ENCODE results near the gene DIO1. TPM values are rescaled to one million over a fixed set of nuclear protein-coding genes. Genes with fewer than 3 reads are reported as not detected.

The DIO1 gene
- polyA plus RNA-seq, 1 donor from 2014 or later = not detected

DNA sequence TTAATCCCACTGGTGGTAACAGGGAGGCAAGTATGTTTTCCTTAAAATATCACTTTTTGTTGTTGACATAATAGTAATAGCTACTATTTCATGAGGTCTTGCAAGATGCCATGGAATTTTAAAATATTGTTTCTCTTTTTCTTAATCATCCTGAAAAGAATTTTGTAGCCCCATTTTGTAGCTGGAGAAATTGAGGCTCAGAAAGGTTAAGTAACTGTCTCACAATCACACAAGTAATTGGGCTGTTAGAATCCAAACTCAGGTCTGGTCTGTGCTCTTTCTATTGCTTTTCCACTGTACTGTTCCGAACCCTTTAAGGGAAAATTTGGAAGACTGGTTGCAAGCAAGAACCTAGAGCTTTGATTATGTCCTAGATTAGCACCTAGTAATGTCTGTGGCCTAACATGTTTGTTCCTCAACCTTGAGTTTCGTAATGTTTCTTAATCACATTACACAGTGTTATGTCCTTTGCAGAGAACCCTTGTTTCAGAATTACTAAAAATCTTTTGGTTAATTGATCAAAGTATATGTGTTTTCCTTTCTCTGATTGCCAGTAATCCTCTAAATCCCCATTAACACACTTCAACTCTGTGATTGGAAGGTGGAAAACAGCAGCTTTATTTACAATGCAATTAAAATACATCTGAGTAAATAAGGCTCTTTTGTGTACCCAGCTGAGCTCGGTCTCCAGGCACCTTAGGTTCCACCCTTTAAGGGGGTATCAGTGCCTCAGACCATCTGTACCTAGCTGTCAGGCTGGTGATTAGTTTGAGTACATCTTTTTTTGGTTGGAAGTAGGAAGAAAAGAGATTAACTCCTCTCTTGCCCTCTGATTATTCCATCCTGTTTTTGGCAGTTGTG is 62.6 kb downstream of the DIO1 start:
- no peak overlapping the region for H3K4me3 ChIP-seq (ENCODE audit: low read length)
- H2AFZ ChIP-seq (ENCODE audit: low read depth, low read length) = no peak overlapping the region
- H3K9ac ChIP-seq (ENCODE audit: low read length) = no peak overlapping the region
- TF ChIP-seq POLR2AphosphoS5 (IDR thresholded peaks at IDR 0.05) (no peak), RAD21 (conservative IDR thresholded peaks at IDR 0.05) (no peak), MXI1 (conservative IDR thresholded peaks at IDR 0.05; ENCODE audit: poor library complexity, severe bottlenecking) (no peak), EP300 (conservative IDR thresholded peaks at IDR 0.05; ENCODE audit: poor library complexity, severe bottlenecking) (no peak), TAF1 (IDR thresholded peaks at IDR 0.05; ENCODE audit: low read depth) (no peak), EZH2 (IDR thresholded peaks at IDR 0.05; ENCODE audit: borderline replicate concordance, insufficient read depth, low read length, poor library complexity, severe bottlenecking) (no peak), SMC3 (conservative IDR thresholded peaks at IDR 0.05; ENCODE audit: poor library complexity) (no peak)
- TF ChIP-seq, protein P1, sequence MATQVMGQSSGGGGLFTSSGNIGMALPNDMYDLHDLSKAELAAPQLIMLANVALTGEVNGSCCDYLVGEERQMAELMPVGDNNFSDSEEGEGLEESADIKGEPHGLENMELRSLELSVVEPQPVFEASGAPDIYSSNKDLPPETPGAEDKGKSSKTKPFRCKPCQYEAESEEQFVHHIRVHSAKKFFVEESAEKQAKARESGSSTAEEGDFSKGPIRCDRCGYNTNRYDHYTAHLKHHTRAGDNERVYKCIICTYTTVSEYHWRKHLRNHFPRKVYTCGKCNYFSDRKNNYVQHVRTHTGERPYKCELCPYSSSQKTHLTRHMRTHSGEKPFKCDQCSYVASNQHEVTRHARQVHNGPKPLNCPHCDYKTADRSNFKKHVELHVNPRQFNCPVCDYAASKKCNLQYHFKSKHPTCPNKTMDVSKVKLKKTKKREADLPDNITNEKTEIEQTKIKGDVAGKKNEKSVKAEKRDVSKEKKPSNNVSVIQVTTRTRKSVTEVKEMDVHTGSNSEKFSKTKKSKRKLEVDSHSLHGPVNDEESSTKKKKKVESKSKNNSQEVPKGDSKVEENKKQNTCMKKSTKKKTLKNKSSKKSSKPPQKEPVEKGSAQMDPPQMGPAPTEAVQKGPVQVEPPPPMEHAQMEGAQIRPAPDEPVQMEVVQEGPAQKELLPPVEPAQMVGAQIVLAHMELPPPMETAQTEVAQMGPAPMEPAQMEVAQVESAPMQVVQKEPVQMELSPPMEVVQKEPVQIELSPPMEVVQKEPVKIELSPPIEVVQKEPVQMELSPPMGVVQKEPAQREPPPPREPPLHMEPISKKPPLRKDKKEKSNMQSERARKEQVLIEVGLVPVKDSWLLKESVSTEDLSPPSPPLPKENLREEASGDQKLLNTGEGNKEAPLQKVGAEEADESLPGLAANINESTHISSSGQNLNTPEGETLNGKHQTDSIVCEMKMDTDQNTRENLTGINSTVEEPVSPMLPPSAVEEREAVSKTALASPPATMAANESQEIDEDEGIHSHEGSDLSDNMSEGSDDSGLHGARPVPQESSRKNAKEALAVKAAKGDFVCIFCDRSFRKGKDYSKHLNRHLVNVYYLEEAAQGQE (IDR thresholded peaks at IDR 0.05; ENCODE audit: borderline replicate concordance) = no peak
- TF ChIP-seq, protein P2, sequence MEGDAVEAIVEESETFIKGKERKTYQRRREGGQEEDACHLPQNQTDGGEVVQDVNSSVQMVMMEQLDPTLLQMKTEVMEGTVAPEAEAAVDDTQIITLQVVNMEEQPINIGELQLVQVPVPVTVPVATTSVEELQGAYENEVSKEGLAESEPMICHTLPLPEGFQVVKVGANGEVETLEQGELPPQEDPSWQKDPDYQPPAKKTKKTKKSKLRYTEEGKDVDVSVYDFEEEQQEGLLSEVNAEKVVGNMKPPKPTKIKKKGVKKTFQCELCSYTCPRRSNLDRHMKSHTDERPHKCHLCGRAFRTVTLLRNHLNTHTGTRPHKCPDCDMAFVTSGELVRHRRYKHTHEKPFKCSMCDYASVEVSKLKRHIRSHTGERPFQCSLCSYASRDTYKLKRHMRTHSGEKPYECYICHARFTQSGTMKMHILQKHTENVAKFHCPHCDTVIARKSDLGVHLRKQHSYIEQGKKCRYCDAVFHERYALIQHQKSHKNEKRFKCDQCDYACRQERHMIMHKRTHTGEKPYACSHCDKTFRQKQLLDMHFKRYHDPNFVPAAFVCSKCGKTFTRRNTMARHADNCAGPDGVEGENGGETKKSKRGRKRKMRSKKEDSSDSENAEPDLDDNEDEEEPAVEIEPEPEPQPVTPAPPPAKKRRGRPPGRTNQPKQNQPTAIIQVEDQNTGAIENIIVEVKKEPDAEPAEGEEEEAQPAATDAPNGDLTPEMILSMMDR (IDR thresholded peaks at IDR 0.05; ENCODE audit: poor library complexity, severe bottlenecking) = no peak
- H3F3A ChIP-seq (ENCODE audit: insufficient read depth, low read length, poor library complexity, severe bottlenecking) = no peaks in the 10 kb centered on the region
- no peaks in the 10 kb centered on the region for H4K20me1 ChIP-seq (ENCODE audit: insufficient read depth)
- H3K36me3 ChIP-seq (ENCODE audit: insufficient read depth, low read length) = no peaks in the 10 kb centered on the region
- no peaks in the 10 kb centered on the region for H3K79me2 ChIP-seq (replicated peaks; ENCODE audit: insufficient read depth, low read length)
- no peaks in the 10 kb centered on the region for H3K9me3 ChIP-seq (ENCODE audit: low read length)
- H3K27ac ChIP-seq (ENCODE audit: low read length) = no peak overlapping the region
- H3K4me2 ChIP-seq (ENCODE audit: low read length) = no peak overlapping the region
- H3K9me2 ChIP-seq (ENCODE audit: insufficient read depth, low read length) = no peaks in the 10 kb centered on the region
- no peaks in the 10 kb centered on the region for H3K27me3 ChIP-seq (ENCODE audit: insufficient read depth, low read depth, low read length)

DNA sequence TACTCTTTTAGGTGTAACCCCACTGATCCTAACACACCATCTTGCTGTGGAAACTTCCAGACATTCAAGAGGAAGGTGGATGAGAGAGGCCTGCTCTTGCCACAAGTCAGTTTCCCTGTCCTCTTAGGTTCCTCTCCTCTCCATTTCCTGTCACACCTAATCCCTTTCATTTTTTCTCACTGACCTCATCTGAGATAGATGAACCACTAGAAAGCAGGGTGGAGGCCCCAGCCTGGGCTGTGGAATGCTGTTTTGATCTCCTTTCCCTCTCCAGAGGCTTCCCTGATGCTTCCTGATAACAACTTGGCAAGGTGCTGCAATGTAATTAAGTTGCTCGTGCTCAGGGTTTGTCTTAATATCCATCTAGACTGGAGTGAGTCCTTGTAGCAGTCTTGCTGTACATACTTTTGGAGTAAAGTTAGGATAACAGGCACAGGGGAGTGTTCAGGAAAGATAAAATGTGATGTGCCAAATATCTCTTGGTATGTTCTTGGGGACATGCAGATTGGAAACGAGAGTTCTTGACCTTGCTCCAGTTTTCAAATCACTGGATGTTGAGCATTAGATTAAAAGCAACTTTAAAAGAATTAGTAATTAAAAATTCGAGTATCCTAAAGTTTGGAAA is 63.3 kb downstream of the DIO1 start:
- Histone ChIP-seq H3K27ac (ENCODE audit: low read length) (no peak overlapping the region), H3K36me3 (ENCODE audit: insufficient read depth, low read length) (no peaks in the 10 kb centered on the region), H3K9me2 (ENCODE audit: insufficient read depth, low read length) (no peaks in the 10 kb centered on the region), H3K9ac (ENCODE audit: low read length) (no peak overlapping the region), H3K9me3 (ENCODE audit: low read length) (no peaks in the 10 kb centered on the region), H4K20me1 (ENCODE audit: insufficient read depth) (no peaks in the 10 kb centered on the region), H3F3A (ENCODE audit: insufficient read depth, low read length, poor library complexity, severe bottlenecking) (no peaks in the 10 kb centered on the region), H3K4me2 (ENCODE audit: low read length) (no peak overlapping the region), H3K4me3 (ENCODE audit: low read length) (no peak overlapping the region), H3K79me2 (replicated peaks; ENCODE audit: insufficient read depth, low read length) (no peaks in the 10 kb centered on the region), H3K27me3 (ENCODE audit: insufficient read depth, low read depth, low read length) (no peaks in the 10 kb centered on the region), H2AFZ (ENCODE audit: low read depth, low read length) (no peak overlapping the region)
- TF ChIP-seq TAF1 (IDR thresholded peaks at IDR 0.05; ENCODE audit: low read depth) = no peak
- TF ChIP-seq MXI1 (conservative IDR thresholded peaks at IDR 0.05; ENCODE audit: poor library complexity, severe bottlenecking) = no peak
- TF ChIP-seq EZH2 (IDR thresholded peaks at IDR 0.05; ENCODE audit: borderline replicate concordance, insufficient read depth, low read length, poor library complexity, severe bottlenecking) = no peak
- TF ChIP-seq EP300 (conservative IDR thresholded peaks at IDR 0.05; ENCODE audit: poor library complexity, severe bottlenecking) = no peak
- no peak for TF ChIP-seq RAD21 (conservative IDR thresholded peaks at IDR 0.05)
- TF ChIP-seq SMC3 (conservative IDR thresholded peaks at IDR 0.05; ENCODE audit: poor library complexity) = no peak
- TF ChIP-seq, protein P2 (IDR thresholded peaks at IDR 0.05; ENCODE audit: poor library complexity, severe bottlenecking) = no peak
- TF ChIP-seq, protein P1 (IDR thresholded peaks at IDR 0.05; ENCODE audit: borderline replicate concordance) = no peak
- TF ChIP-seq POLR2AphosphoS5 (IDR thresholded peaks at IDR 0.05) = no peak
